Measurements from ENCODE around the gene BRCA1. TPM values are rescaled to one million over a fixed set of nuclear protein-coding genes. Genes with fewer than 3 reads are reported as not detected.
"Not testable (repeated sequence)": the region's sequence is repeated elsewhere in the genome, so short reads cannot be mapped to it uniquely, and the experiment has no call there.

Gene BRCA1
- total RNA-seq, 2 experiments from 2014 or later: 84.3 to 102 TPM

- peaks cover 45% of the 10 kb centered on the region for H3K36me3 Mint-ChIP-seq
- DNase-seq (no peak), ATAC-seq (no peak)
- H3K4me1 Mint-ChIP-seq: peaks cover 20% of the 10 kb centered on the region
- CTCF ChIA-PET: interaction anchor here (1.7 to 2.2 kb wide), 2 partner anchors 13 to 14 kb away, joined by 8 to 12 read pairs; partner anchors contain the start of genes RND2 and RPL27
- no peaks in the 10 kb centered on the region for H3K27me3 Mint-ChIP-seq
- H3K27ac Mint-ChIP-seq: peak overlapping the region; percentile 17
- H3K9me3 Mint-ChIP-seq (ENCODE audit: low read depth): no peaks in the 10 kb centered on the region
- H3K4me3 Mint-ChIP-seq: no peak overlapping the region
These were observed 113.3 kb downstream of the BRCA1 start for GRCh38 chr17:43011728-43012472.

DNA sequence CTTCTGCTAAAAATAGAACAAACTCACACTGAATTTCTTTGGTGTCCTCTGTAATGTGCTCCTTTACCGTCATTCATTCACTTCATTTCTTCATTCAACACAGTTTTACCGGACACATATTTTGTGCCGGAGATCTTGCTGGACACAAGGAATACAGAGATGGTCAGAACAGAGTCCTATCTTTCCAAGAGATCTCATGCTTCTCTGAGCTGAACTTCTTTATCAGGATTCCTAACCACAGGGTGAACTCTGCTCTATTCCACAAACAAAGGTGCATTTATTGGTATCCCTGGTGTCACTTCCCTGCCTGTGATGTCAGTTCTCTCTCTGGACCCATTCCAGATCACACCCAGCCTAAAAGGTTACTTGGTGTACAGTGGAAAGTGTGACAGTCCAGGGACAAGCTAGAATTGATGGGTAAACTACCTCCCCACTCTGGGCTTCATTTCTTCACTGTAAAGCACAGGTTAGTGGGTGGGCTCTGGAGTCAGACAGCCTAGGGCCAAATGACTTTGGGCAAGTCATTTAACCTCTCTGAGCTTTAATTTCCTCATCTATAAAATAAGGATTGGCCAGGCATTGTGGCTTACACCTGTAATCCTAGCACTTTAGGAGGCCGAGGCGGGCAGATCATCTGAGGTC is 114.4 kb downstream of the BRCA1 start:
- DNase-seq (no peak), ATAC-seq (no peak)
- Mint-ChIP-seq H3K36me3 (peaks cover 47% of the 10 kb centered on the region), H3K27ac (peak overlapping the region; percentile 9), H3K9me3 (ENCODE audit: low read depth) (no peaks in the 10 kb centered on the region), H3K4me1 (peaks cover 23% of the 10 kb centered on the region), H3K4me3 (no peak overlapping the region), H3K27me3 (no peaks in the 10 kb centered on the region)
- CTCF ChIA-PET: interaction anchor here (0.8 to 2.2 kb wide), 3 partner anchors 10 to 14 kb away, joined by 3 to 12 read pairs (median 6); partner anchors contain the start of gene RPL27

DNA sequence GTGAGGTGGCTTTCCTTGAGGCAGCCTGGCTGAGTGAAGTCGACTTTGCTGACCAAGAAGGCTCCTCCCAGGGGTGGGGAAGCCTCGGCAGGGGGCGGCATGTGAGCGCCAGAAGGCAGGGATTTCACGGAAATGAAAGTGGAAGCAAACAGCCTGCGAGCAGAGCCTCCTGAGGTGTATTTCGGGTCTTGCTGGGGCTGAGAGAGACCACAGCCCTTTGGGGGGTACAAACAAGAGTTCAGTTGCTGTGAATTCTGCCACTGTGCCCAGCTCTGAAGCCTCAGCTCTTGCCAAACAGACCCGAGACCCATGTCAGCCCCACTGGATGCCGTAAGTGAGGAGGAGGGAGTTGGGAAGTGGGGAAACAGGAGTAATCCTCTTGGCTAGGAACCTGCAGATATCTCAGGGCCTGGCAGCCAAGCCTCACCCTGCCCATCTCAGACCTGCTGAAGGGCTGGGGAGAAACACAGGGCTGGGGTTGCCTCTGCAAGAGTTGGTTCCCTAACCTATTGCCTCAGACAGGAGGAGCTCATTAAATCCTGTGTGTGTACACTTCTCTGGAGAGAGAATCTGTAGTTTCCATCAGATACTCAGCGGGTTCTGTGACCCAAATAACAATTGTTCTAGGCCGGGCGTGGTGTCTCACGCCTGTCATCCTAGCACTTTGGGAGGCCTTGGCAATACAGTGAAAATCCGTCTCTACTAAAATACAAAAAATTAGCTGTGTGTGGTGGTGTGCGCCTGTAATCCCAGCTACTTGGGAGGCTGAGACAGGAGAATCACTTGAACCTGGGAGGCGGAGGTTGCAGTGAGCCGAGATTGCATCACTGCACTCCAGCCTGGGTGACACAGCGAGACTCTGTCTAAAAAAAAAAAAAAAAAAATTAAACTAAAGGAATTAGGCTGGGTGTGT is 118.3 kb downstream of the BRCA1 start, which contains the start of gene IFI35:
IFI35 (plus strand) TSS at position 146 of the 913 bp plus-strand sequence; CDS start at position 310, 164 bp downstream.
- peaks cover 43% of the 10 kb centered on the region for H3K36me3 Mint-ChIP-seq
- DNase-seq (peak; percentile 95), ATAC-seq (peak; percentile 99)
- no peaks in the 10 kb centered on the region for H3K9me3 Mint-ChIP-seq (ENCODE audit: low read depth)
- peaks cover 29% of the 10 kb centered on the region for H3K4me1 Mint-ChIP-seq
- H3K27ac Mint-ChIP-seq: peak within 1 kb of the TSS; percentile 100
- H3K4me3 Mint-ChIP-seq: peak within 1 kb of the TSS; percentile 99
- H3K27me3 Mint-ChIP-seq: no peaks in the 10 kb centered on the region
- CTCF ChIA-PET: interaction anchor here (0.6 to 4.1 kb wide), 11 partner anchors 8 to 361 kb away, joined by 3 to 41 read pairs (median 3); partner anchors contain the start of genes RPL27 and VAT1

DNA sequence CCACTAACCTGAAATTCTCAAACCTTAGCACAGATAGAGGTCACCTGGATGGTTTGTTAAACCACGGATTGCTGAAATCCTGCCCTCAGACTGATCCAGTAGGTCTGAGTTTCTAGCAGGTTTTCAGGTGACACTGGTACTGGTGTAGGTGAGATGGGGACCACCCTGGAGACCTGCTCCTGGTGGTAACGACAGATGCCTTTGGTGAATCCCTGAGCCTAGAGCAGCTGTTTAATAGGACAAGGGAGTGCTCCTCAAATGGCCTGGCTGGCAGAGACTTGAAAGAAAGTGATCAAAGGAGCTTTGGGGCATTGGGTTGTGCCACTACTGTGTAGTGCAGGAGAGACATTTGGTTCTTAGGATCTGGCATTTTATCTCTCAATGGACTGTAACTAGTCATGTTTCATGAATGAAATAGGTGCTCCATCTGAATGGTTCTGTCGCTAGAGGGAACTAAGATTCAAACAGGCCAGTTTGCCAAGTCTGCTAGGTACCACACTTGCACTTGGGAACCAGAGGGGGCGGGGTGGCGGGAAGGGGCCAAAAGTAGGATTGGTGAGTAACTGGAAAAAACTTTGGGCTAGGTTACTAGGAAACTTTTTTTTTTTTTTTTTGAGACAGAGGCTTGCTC is 121.5 kb downstream of the BRCA1 start:
- Mint-ChIP-seq H3K9me3 (ENCODE audit: low read depth) (no peaks in the 10 kb centered on the region), H3K27me3 (no peaks in the 10 kb centered on the region), H3K36me3 (peaks cover 51% of the 10 kb centered on the region), H3K4me3 (no peak overlapping the region), H3K4me1 (peaks cover 35% of the 10 kb centered on the region), H3K27ac (peak overlapping the region; percentile 44)
- DNase-seq (no peak), ATAC-seq (no peak)
- CTCF ChIA-PET: no interaction called here

- DNase-seq; H3K27me3 Mint-ChIP-seq; CTCF ChIA-PET; ATAC-seq; H3K4me3 Mint-ChIP-seq; H3K9me3 Mint-ChIP-seq (ENCODE audit: low read depth): not testable (repeated sequence)
- H3K4me1 Mint-ChIP-seq: peaks cover 41% of the 10 kb centered on the region
- H3K27ac Mint-ChIP-seq: peak overlapping the region; percentile 56
- H3K36me3 Mint-ChIP-seq: peaks cover 47% of the 10 kb centered on the region
These were observed 124.3 kb downstream of the BRCA1 start for GRCh38 chr17:43000894-43001293.

GRCh38 chr17:42999003-42999525 is 126.1 kb downstream of the BRCA1 start:
- DNase-seq (no peak), ATAC-seq (no peak)
- Mint-ChIP-seq H3K36me3 (peaks cover 47% of the 10 kb centered on the region), H3K27ac (peak overlapping the region; percentile 99), H3K9me3 (ENCODE audit: low read depth) (no peaks in the 10 kb centered on the region), H3K4me3 (peak overlapping the region; percentile 100), H3K4me1 (peaks cover 38% of the 10 kb centered on the region), H3K27me3 (no peaks in the 10 kb centered on the region)
- CTCF ChIA-PET: interaction anchor here (1.5 to 3.7 kb wide), 10 partner anchors 9 to 421 kb away, joined by 4 to 41 read pairs (median 10); partner anchors contain the start of genes BECN1, IFI35, PSMC3IP and PTGES3L

- Mint-ChIP-seq H3K9me3 (ENCODE audit: low read depth) (no peaks in the 10 kb centered on the region), H3K4me3 (peak within 1 kb of the TSS; percentile 100)
These were observed 126.9 kb downstream of the BRCA1 start, which contains the start of gene RPL27 for GRCh38 chr17:42997984-42998938. TSS of gene RPL27 (plus strand) at chr17:42998419. CDS start at chr17:42998751, 332 bp downstream.

GRCh38 chr17:42997390-42997983 is 127.7 kb downstream of the BRCA1 start:
- CTCF ChIA-PET: interaction anchor here (0.7 to 3.7 kb wide), 29 partner anchors 10 to 420 kb away, joined by 3 to 41 read pairs (median 4); partner anchors contain the start of genes AARSD1, AOC2, BECN1 and IFI35

More at GRCh38 chr17:42997984-42998938, 126.9 kb downstream of the BRCA1 start, which contains the start of gene RPL27:
- Mint-ChIP-seq H3K36me3 (peaks cover 41% of the 10 kb centered on the region), H3K27ac (peak within 1 kb of the TSS; percentile 99), H3K27me3 (no peaks in the 10 kb centered on the region), H3K4me1 (peaks cover 36% of the 10 kb centered on the region)
- DNase-seq (peak; percentile 99), ATAC-seq (peak; percentile 99)
- CTCF ChIA-PET: interaction anchor here (0.7 to 3.7 kb wide), 33 partner anchors 10 to 420 kb away, joined by 3 to 41 read pairs (median 4); partner anchors contain the start of genes AARSD1, AOC2, BECN1 and IFI35

More at GRCh38 chr17:42997390-42997983, 127.7 kb downstream of the BRCA1 start:
- DNase-seq: no peak
- H3K27me3 Mint-ChIP-seq: no peaks in the 10 kb centered on the region
- H3K36me3 Mint-ChIP-seq: peaks cover 35% of the 10 kb centered on the region
- peak; percentile 1 for ATAC-seq
- peak overlapping the region; percentile 100 for H3K4me3 Mint-ChIP-seq
- no peaks in the 10 kb centered on the region for H3K9me3 Mint-ChIP-seq (ENCODE audit: low read depth)
- H3K27ac Mint-ChIP-seq: peak overlapping the region; percentile 99
- H3K4me1 Mint-ChIP-seq: peaks cover 36% of the 10 kb centered on the region

Measured in activated CD8-positive, alpha-beta memory T cell treated with anti-CD3 and anti-CD28 coated beads, Interleukin-2, amount 10 ng/mL, durations not matched to agents 7 days and 5 days (primary cell).